ENCODE results near the gene VAT1L.
A peak's percentile ranks its signal among the peaks of the same experiment; 100 is the strongest.
"Not testable (repeated sequence)": the region's sequence is repeated elsewhere in the genome, so short reads cannot be mapped to it uniquely, and the experiment has no call there.

VAT1L gene

GRCh38 chr16:77913738-77914253 is 125.4 kb downstream of the VAT1L start:
- no peak for DNase-seq (ENCODE audit: low spot score)

- DNase-seq (ENCODE audit: low spot score): no peak
Observed at GRCh38 chr16:77916111-77916510, 127.7 kb downstream of the VAT1L start.

GRCh38 chr16:77917971-77918370 is 129.6 kb downstream of the VAT1L start:
- no peak for DNase-seq (ENCODE audit: low spot score)

GRCh38 chr16:77918809-77919707 is 130.7 kb downstream of the VAT1L start:
- DNase-seq (ENCODE audit: low spot score): no peak

GRCh38 chr16:77919761-77920415 is 131.5 kb downstream of the VAT1L start:
- DNase-seq (ENCODE audit: low spot score): no peak

GRCh38 chr16:77920984-77921383 is 132.6 kb downstream of the VAT1L start:
- no peak for DNase-seq (ENCODE audit: low spot score)

GRCh38 chr16:77922228-77922754 is 133.9 kb downstream of the VAT1L start:
- DNase-seq (ENCODE audit: low spot score): no peak

GRCh38 chr16:77925531-77925930 is 137.2 kb downstream of the VAT1L start:
- no peak for DNase-seq (ENCODE audit: low spot score)

GRCh38 chr16:77928096-77928495 is 139.7 kb downstream of the VAT1L start:
- DNase-seq (ENCODE audit: low spot score): no peak

- no peak for DNase-seq (ENCODE audit: low spot score)
Observed at GRCh38 chr16:77929004-77929403, 140.6 kb downstream of the VAT1L start.

- no peak for DNase-seq (ENCODE audit: low spot score)
Observed at GRCh38 chr16:77931058-77931457, 142.7 kb downstream of the VAT1L start.

GRCh38 chr16:77937473-77938149 is 149.2 kb downstream of the VAT1L start:
- no peak for DNase-seq (ENCODE audit: low spot score)

GRCh38 chr16:77938913-77939312 is 150.5 kb downstream of the VAT1L start:
- DNase-seq (ENCODE audit: low spot score): no peak

GRCh38 chr16:77939968-77940367 is 151.6 kb downstream of the VAT1L start:
- no peak for DNase-seq (ENCODE audit: low spot score)

GRCh38 chr16:77943801-77944200 is 155.4 kb downstream of the VAT1L start:
- DNase-seq (ENCODE audit: low spot score): peak; percentile 93

- DNase-seq (ENCODE audit: low spot score): no peak
Observed at GRCh38 chr16:77944631-77945030, 156.3 kb downstream of the VAT1L start.

- no peak for DNase-seq (ENCODE audit: low spot score)
Observed at GRCh38 chr16:77945126-77945525, 156.8 kb downstream of the VAT1L start.

- DNase-seq (ENCODE audit: low spot score): no peak
Observed at GRCh38 chr16:77946823-77947222, 158.5 kb downstream of the VAT1L start.

- not testable (repeated sequence) for DNase-seq (ENCODE audit: low spot score)
Observed at GRCh38 chr16:77947590-77947989, 159.2 kb downstream of the VAT1L start.

- DNase-seq (ENCODE audit: low spot score): no peak
Observed at GRCh38 chr16:77948835-77949234, 160.5 kb downstream of the VAT1L start.

GRCh38 chr16:77949445-77949844 is 161.1 kb downstream of the VAT1L start:
- no peak for DNase-seq (ENCODE audit: low spot score)

- DNase-seq (ENCODE audit: low spot score): peak; percentile 59
Observed at GRCh38 chr16:77951788-77952187, 163.4 kb downstream of the VAT1L start.

Measured in SW480 (cell line).